ENCODE data around the gene HMOX2. TPM values are rescaled to one million over a fixed set of nuclear protein-coding genes. Genes with fewer than 3 reads are reported as not detected.

Gene HMOX2
- total and polyA plus RNA-seq, 2 experiments from 2014 or later = 36.0 to 61.5 TPM

- Histone ChIP-seq H3K4me1 (ENCODE audit: insufficient read depth) (no peaks in the 10 kb centered on the region), H3K36me3 (ENCODE audit: low read depth) (no peaks in the 10 kb centered on the region), H3K9me3 (ENCODE audit: low read depth) (no peaks in the 10 kb centered on the region), H3K79me2 (ENCODE audit: insufficient read depth) (peaks cover 18% of the 10 kb centered on the region), H3K9me2 (ENCODE audit: insufficient read depth) (no peaks in the 10 kb centered on the region), H3F3A (ENCODE audit: insufficient read depth) (no peaks in the 10 kb centered on the region), H3K27ac (no peak overlapping the region), H3K4me3 (peak overlapping the region; percentile 87), H4K20me1 (ENCODE audit: insufficient read depth) (no peaks in the 10 kb centered on the region), H2AFZ (peak overlapping the region; percentile 90), H3K27me3 (replicated peaks; ENCODE audit: insufficient read depth) (no peaks in the 10 kb centered on the region), H3K9ac (peak overlapping the region; percentile 80), H3K4me2 (ENCODE audit: unreplicated experiment) (peak overlapping the region; percentile 83)
- 8 to 10% methylated on average over 53 to 61 of the region's 75 CpGs for WGBS, 2 experiments (ENCODE audit: low coverage in 1 of 2, low lambda C conversion rate in 2 of 2, missing lambda C conversion rate in 2 of 2)
- TF ChIP-seq EZH2 (IDR thresholded peaks at IDR 0.05; ENCODE audit: insufficient read depth, poor library complexity, severe bottlenecking) = no peak
- TF ChIP-seq EZH2phosphoT487 (IDR thresholded peaks at IDR 0.05; ENCODE audit: insufficient read depth, low read depth) = no peak
- DNase-seq = peak; percentile 57
- in situ Hi-C loops (cut with MboI) = no loop called here
Observed at GRCh38 chr16:4537376-4538343, 61.5 kb downstream of the HMOX2 start.

DNA sequence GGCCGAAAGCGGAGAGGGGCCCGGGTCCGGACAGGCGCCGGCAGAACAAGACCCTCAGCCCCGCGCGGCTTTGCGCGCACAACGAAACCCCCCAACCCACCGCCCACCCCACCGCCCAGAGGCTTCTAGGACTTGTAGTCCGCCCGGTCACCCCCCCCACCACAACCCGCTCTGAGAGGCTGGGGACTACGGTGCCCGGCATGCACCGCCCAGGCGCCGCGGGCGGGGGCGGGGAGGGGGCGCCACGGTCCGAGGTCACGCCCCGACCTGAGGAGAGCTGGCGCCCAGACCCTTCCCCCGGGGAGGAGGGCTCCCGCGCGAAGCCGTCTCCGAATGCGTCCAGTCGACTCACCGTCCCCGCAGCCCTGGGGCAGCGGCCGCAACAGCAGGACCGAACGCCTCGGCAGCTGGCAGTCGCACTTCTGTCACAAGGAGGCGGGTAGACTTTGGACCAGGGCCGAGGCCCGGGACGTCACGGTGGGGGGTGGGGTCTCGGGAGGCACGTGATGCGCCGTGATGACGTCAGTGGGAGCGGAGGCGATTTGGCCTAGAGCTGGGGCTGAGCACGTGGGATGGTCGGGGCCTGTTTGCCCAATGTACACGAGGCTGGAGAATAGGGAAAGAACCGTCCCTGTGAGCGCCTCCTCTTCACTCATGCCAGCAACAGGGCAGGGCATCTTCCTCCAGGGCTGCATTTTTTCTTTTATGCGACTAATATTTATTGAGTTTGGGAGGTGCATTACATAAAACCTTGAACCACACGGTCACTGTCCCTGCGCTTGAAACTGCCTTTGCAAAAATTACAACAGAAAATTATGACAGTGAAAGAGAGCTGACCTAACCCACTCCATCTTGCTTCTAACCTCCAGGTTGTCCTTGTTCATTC is 62.4 kb downstream of the HMOX2 start, which contains the start of gene CDIP1:
TSS of gene CDIP1 (minus strand) at position 424 of the 886 bp plus-strand sequence. CDS start 24,643 bp downstream, outside the sequence.
- no peaks in the 10 kb centered on the region for H3F3A ChIP-seq (ENCODE audit: insufficient read depth)
- no peaks in the 10 kb centered on the region for H4K20me1 ChIP-seq (ENCODE audit: insufficient read depth)
- peak within 1 kb of the TSS; percentile 90 for H2AFZ ChIP-seq
- no peaks in the 10 kb centered on the region for H3K9me3 ChIP-seq (ENCODE audit: low read depth)
- TF ChIP-seq EZH2phosphoT487 (IDR thresholded peaks at IDR 0.05; ENCODE audit: insufficient read depth, low read depth) (no peak), EZH2 (IDR thresholded peaks at IDR 0.05; ENCODE audit: insufficient read depth, poor library complexity, severe bottlenecking) (no peak)
- peak within 1 kb of the TSS; percentile 80 for H3K9ac ChIP-seq
- in situ Hi-C loops (cut with MboI) = no loop called here
- peaks cover 18% of the 10 kb centered on the region for H3K79me2 ChIP-seq (ENCODE audit: insufficient read depth)
- H3K4me2 ChIP-seq (ENCODE audit: unreplicated experiment) = peak within 1 kb of the TSS; percentile 83
- peak; percentile 97 for DNase-seq
- H3K27me3 ChIP-seq (replicated peaks; ENCODE audit: insufficient read depth) = no peaks in the 10 kb centered on the region
- no peaks in the 10 kb centered on the region for H3K36me3 ChIP-seq (ENCODE audit: low read depth)
- 4 to 10% methylated on average over 22 to 65 of the region's 67 CpGs for WGBS, 2 experiments (ENCODE audit: low coverage in 1 of 2, low lambda C conversion rate in 2 of 2, missing lambda C conversion rate in 2 of 2)
- H3K4me3 ChIP-seq = peak within 1 kb of the TSS; percentile 87
- H3K27ac ChIP-seq = peak within 1 kb of the TSS; percentile 49; the same call in 1 of the 2 replicates
- no peaks in the 10 kb centered on the region for H3K4me1 ChIP-seq (ENCODE audit: insufficient read depth)
- H3K9me2 ChIP-seq (ENCODE audit: insufficient read depth) = no peaks in the 10 kb centered on the region

DNA sequence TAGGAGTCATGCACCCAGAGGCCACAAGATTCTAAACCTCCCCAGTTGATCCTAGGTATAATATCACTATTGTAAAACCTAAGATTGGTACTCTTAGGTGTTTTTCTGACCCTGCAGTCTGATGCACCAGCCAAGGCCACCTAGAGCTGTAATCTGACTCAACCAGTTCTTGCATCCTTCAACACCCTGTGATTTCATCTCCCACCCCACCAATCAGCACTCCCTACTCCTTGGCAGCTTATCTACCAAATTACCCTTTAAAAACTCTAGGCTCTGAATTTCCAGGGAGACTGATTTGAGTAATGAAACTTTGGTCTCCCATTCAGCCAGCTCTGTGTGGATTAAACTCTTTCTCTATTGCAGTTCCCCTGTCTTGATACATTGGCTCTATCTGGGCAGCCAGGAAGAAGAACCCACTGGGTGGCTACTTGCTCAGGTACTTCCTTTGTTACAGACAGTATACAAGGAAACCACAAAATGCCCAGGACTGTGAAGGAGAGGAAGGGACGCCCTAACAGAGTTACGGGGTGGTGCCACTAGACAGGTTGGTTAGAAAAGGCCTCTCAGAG is 63.6 kb downstream of the HMOX2 start:
- Histone ChIP-seq H3K27me3 (replicated peaks; ENCODE audit: insufficient read depth) (no peaks in the 10 kb centered on the region), H3K4me2 (ENCODE audit: unreplicated experiment) (no peak overlapping the region), H2AFZ (no peak overlapping the region), H3K9me3 (ENCODE audit: low read depth) (no peaks in the 10 kb centered on the region), H4K20me1 (ENCODE audit: insufficient read depth) (no peaks in the 10 kb centered on the region), H3K4me1 (ENCODE audit: insufficient read depth) (no peaks in the 10 kb centered on the region), H3K79me2 (ENCODE audit: insufficient read depth) (peaks cover 18% of the 10 kb centered on the region), H3K9me2 (ENCODE audit: insufficient read depth) (no peaks in the 10 kb centered on the region), H3K27ac (no peak overlapping the region), H3F3A (ENCODE audit: insufficient read depth) (no peaks in the 10 kb centered on the region), H3K36me3 (ENCODE audit: low read depth) (no peaks in the 10 kb centered on the region), H3K4me3 (no peak overlapping the region), H3K9ac (no peak overlapping the region)
- WGBS, 2 experiments (ENCODE audit: low coverage in 1 of 2, low lambda C conversion rate in 2 of 2, missing lambda C conversion rate in 2 of 2) = 98 to 100% methylated on average over 2 of the region's 2 CpGs
- TF ChIP-seq EZH2 (IDR thresholded peaks at IDR 0.05; ENCODE audit: insufficient read depth, poor library complexity, severe bottlenecking) (no peak), EZH2phosphoT487 (IDR thresholded peaks at IDR 0.05; ENCODE audit: insufficient read depth, low read depth) (no peak)
- in situ Hi-C loops (cut with MboI) = no loop called here
- no peak for DNase-seq

- Histone ChIP-seq H3K36me3 (ENCODE audit: low read depth) (no peaks in the 10 kb centered on the region), H3K9me2 (ENCODE audit: insufficient read depth) (no peaks in the 10 kb centered on the region), H2AFZ (no peak overlapping the region), H3K9ac (no peak overlapping the region), H3K79me2 (ENCODE audit: insufficient read depth) (no peaks in the 10 kb centered on the region), H3K27ac (no peak overlapping the region), H3K27me3 (replicated peaks; ENCODE audit: insufficient read depth) (no peaks in the 10 kb centered on the region), H3K4me2 (ENCODE audit: unreplicated experiment) (no peak overlapping the region), H3K9me3 (ENCODE audit: low read depth) (no peaks in the 10 kb centered on the region), H4K20me1 (ENCODE audit: insufficient read depth) (no peaks in the 10 kb centered on the region), H3K4me3 (no peak overlapping the region), H3K4me1 (ENCODE audit: insufficient read depth) (no peaks in the 10 kb centered on the region), H3F3A (ENCODE audit: insufficient read depth) (no peaks in the 10 kb centered on the region)
- WGBS, 2 experiments (ENCODE audit: low coverage in 1 of 2, low lambda C conversion rate in 2 of 2, missing lambda C conversion rate in 2 of 2) = 66 to 80% methylated on average over 8 of the region's 8 CpGs
- TF ChIP-seq EZH2phosphoT487 (IDR thresholded peaks at IDR 0.05; ENCODE audit: insufficient read depth, low read depth) (no peak), EZH2 (IDR thresholded peaks at IDR 0.05; ENCODE audit: insufficient read depth, poor library complexity, severe bottlenecking) (no peak)
- DNase-seq = no peak
- in situ Hi-C loops (cut with MboI) = no loop called here
Observed at GRCh38 chr16:4544473-4544872, 68.3 kb downstream of the HMOX2 start.
